NCI-H1417 (cell line): ENCODE measurements around the gene KLRC1.
"Not testable (repeated sequence)": the region's sequence is repeated elsewhere in the genome, so short reads cannot be mapped to it uniquely, and the experiment has no call there.

ENCODE experiments used
- DNase-seq, 3 experiments: peaks; one replicate each; lab custom pipeline; 2025; lab: John Stamatoyannopoulos, UW

Gene KLRC1

GRCh38 chr12:10453156-10453555, at the start of gene KLRC1:
TSS of gene KLRC1 (minus strand) at chr12:10453377. CDS start at chr12:10451156, 2,221 bp downstream.
- DNase-seq, result no peak

GRCh38 chr12:10501030-10501429, 47.9 kb upstream of the KLRC1 start:
- peak in 1 of 3 experiments; percentile 51 for DNase-seq

GRCh38 chr12:10498042-10498441, 44.9 kb upstream of the KLRC1 start:
- DNase-seq, result no peak

GRCh38 chr12:10497602-10498001, 44.4 kb upstream of the KLRC1 start:
- no peak for DNase-seq

- no peak for DNase-seq
Measured at GRCh38 chr12:10491766-10492165, 38.6 kb upstream of the KLRC1 start.

GRCh38 chr12:10487328-10487727, 34.2 kb upstream of the KLRC1 start:
- DNase-seq, result not testable (repeated sequence)

- DNase-seq, result not testable (repeated sequence)
Measured at GRCh38 chr12:10481901-10482300, 28.7 kb upstream of the KLRC1 start.

GRCh38 chr12:10472808-10473207, 19.6 kb upstream of the KLRC1 start:
- DNase-seq, result not testable (repeated sequence)

GRCh38 chr12:10469701-10470100, 16.5 kb upstream of the KLRC1 start:
- no peak for DNase-seq

GRCh38 chr12:10466311-10466710, 13.1 kb upstream of the KLRC1 start:
- DNase-seq, result no peak

- DNase-seq, result no peak
Measured at GRCh38 chr12:10457760-10458159, 4.6 kb upstream of the KLRC1 start.

GRCh38 chr12:10456856-10457255, 3.7 kb upstream of the KLRC1 start:
- no peak for DNase-seq

- DNase-seq, result no peak
Measured at GRCh38 chr12:10455766-10456165, 2.6 kb upstream of the KLRC1 start.

GRCh38 chr12:10454531-10454930, 1.4 kb upstream of the KLRC1 start:
- no peak for DNase-seq

- DNase-seq, result no peak
Measured at GRCh38 chr12:10448236-10448635, 4.9 kb downstream of the KLRC1 start.

GRCh38 chr12:10446052-10446451, 7.1 kb downstream of the KLRC1 start:
- DNase-seq, result not testable (repeated sequence)

GRCh38 chr12:10441144-10441543, 12.0 kb downstream of the KLRC1 start:
- not testable (repeated sequence) for DNase-seq

- peak; percentile 28 to 86 (median 29) for DNase-seq
Measured at GRCh38 chr12:10439608-10440274, 13.4 kb downstream of the KLRC1 start.

GRCh38 chr12:10437601-10438000, 15.6 kb downstream of the KLRC1 start:
- DNase-seq, result not testable (repeated sequence)

- DNase-seq, result peak; percentile 35 to 75 (median 55)
Measured at GRCh38 chr12:10435816-10436215, 17.4 kb downstream of the KLRC1 start, which contains the start of gene KLRC2. TSS of gene KLRC2 (minus strand) at chr12:10436010. CDS start at chr12:10435986, 24 bp downstream.

- DNase-seq, result not testable (repeated sequence)
Measured at GRCh38 chr12:10430623-10431022, 22.6 kb downstream of the KLRC1 start.

GRCh38 chr12:10425938-10426337, 27.2 kb downstream of the KLRC1 start:
- DNase-seq, result not testable (repeated sequence)

- peak in 1 of 3 experiments; percentile 57 for DNase-seq
Measured at GRCh38 chr12:10424260-10424899, 28.8 kb downstream of the KLRC1 start.
